ENCODE measurements around the gene MKLN1. TPM values are rescaled to one million over a fixed set of nuclear protein-coding genes. Genes with fewer than 3 reads are reported as not detected.
"Not testable (repeated sequence)": the region's sequence is repeated elsewhere in the genome, so short reads cannot be mapped to it uniquely, and the experiment has no call there.

The MKLN1 gene
- total RNA-seq, 1 donor from 2014 or later: 46.1 TPM

- intact Hi-C loops (cut with micrococcal nuclease): no loop called here
Observed at GRCh38 chr7:131455546-131455945, 127.9 kb downstream of the MKLN1 start.

DNA sequence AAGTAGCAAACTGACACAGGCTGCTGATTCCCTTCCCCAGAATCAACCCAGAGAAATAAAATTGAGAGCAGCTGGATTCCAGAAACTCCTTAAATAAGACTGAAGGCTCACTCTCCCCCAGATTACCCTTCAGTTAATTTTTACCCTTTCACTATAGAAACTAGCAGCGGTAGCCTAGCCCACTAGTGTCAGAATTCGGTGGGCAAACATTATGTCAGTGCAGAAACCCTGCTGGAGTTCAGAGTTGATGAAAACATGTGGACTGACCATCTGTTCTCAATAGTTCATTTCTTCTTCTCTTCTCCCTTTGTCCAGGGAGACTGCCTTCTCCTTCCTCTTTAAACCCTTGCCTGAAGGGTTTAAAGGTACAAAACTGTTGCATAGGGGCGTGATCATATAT lies 128.7 kb downstream of the MKLN1 start:
- intact Hi-C loops (cut with micrococcal nuclease): no loop called here

GRCh38 chr7:131459256-131459655 lies 131.6 kb downstream of the MKLN1 start:
- intact Hi-C loops (cut with micrococcal nuclease): no loop called here

DNA sequence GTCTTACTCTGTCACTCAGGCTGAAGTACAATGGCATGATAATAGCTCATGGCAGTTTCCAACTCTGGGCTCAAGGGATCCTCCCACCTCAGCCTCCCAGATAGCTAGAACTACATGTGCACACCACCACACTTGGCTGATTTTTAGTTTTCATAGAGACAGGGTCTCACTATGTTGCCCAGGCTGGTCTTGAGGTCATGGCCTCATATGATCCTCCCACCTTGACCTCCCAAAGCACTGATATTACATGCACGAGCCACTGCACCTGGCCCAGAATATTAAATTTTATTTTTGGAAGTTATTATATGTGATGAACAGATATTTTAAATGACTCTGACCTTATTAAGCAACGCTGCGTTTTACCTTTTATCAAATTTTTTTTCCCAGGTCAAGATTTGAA lies 134.4 kb downstream of the MKLN1 start:
- intact Hi-C loops (cut with micrococcal nuclease): no loop called here

- intact Hi-C loops (cut with micrococcal nuclease): not testable (repeated sequence)
Observed at GRCh38 chr7:131462715-131463114, 135.0 kb downstream of the MKLN1 start.

GRCh38 chr7:131466735-131467365 lies 139.2 kb downstream of the MKLN1 start:
- intact Hi-C loops (cut with micrococcal nuclease): no loop called here

GRCh38 chr7:131467788-131468187 lies 140.1 kb downstream of the MKLN1 start:
- intact Hi-C loops (cut with micrococcal nuclease): no loop called here

- intact Hi-C loops (cut with micrococcal nuclease): no loop called here
Observed at GRCh38 chr7:131471250-131472004, 143.8 kb downstream of the MKLN1 start.

GRCh38 chr7:131476740-131477139 lies 149.1 kb downstream of the MKLN1 start:
- intact Hi-C loops (cut with micrococcal nuclease): no loop called here

DNA sequence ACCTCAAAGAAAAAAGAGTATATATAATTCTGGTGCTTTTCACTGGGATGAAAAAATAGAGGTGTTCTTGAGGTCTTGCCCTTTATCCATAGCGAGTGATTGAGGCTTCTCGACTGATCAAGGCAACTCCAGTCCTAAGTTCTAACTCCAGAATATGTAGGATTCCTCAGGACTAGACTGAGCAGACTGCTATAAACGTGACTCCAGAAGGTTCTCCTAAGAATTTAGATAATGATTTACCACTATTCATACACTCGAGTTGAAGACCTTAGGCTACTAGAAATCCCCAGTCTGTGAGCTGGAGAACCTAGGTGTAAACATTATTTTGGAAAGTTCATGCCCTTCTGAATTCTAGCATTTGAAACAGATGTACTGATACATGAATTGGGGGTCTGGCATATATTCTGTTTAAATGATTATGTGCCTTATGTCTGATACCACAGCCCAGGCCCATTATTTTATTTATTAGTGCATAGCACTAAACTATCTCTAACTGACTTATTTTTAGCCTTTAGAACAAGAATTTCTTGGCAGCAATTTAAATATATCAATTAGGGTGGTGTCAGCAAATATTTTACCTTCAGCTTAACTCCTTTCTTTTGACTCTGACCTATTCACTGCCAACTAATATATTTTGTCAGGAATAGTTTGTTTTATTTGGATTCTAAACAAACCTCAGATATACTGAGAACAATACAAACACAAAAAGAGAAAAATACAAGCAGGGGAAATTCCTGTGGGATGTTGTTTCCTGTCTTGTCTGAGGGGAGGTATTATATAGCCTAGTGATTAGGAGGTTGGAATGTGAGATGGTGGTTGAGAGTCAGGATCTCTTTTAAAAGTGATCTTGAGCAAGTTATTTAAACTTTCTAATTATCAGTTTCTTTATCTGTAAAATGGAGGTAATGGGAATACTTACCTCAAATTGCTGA lies 153.0 kb downstream of the MKLN1 start:
- intact Hi-C loops (cut with micrococcal nuclease): loop anchor here (10.0 kb wide), 1 partner anchor 1774 kb away; the partner anchor contains the start of gene EXOC4

DNA sequence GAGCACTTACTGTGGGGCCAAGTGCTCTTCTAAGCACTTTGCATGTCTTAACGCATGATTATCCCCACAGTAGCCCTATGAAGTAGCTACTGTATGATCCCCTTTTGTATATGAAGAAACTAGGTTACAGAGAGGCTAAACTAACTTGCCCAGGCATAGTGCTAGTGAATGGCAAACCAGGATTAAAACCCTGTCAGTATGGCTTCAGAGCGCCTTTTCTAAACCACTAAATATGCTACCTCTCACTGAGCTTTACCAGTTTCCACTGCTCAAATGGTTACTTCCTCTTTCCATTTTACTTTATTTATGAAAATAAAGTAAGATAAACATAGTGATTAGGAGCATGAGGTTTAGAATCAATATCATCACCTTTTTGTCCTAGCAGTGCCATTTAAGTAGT lies 155.1 kb downstream of the MKLN1 start:
- intact Hi-C loops (cut with micrococcal nuclease): loop anchor here (10.0 kb wide), 1 partner anchor 1772 kb away; the partner anchor contains the start of gene EXOC4

GRCh38 chr7:131483586-131483985 lies 155.9 kb downstream of the MKLN1 start:
- intact Hi-C loops (cut with micrococcal nuclease): loop anchor here (10.0 kb wide), 1 partner anchor 1771 kb away; the partner anchor contains the start of gene EXOC4

DNA sequence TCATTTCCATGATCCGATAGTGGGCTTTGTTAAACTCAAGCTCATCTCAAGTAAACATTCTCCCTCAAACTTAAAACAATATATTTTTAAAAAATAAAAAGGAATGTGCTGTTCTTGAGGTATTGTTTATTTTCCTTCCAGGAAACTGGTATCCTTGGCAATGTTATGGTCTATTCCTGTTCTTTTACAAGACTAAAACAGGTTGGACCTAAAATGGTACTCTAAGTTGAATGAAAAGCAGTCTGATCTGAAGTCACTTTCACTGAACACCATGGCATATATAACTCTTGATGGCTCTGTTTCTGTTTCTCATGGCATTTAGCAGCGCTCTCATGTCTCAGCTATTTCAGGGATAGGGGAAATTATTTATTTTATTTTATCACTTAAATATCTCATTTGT lies 158.7 kb downstream of the MKLN1 start:
- intact Hi-C loops (cut with micrococcal nuclease): loop anchor here (10.0 kb wide), 1 partner anchor 1768 kb away; the partner anchor contains the start of gene EXOC4

GRCh38 chr7:131487217-131487616 lies 159.5 kb downstream of the MKLN1 start:
- intact Hi-C loops (cut with micrococcal nuclease): loop anchor here (10.0 kb wide), 1 partner anchor 1768 kb away; the partner anchor contains the start of gene EXOC4

- intact Hi-C loops (cut with micrococcal nuclease): loop anchor here (10.0 kb wide), 1 partner anchor 1766 kb away; the partner anchor contains the start of gene EXOC4
Observed at GRCh38 chr7:131488361-131488760, 160.7 kb downstream of the MKLN1 start.

DNA sequence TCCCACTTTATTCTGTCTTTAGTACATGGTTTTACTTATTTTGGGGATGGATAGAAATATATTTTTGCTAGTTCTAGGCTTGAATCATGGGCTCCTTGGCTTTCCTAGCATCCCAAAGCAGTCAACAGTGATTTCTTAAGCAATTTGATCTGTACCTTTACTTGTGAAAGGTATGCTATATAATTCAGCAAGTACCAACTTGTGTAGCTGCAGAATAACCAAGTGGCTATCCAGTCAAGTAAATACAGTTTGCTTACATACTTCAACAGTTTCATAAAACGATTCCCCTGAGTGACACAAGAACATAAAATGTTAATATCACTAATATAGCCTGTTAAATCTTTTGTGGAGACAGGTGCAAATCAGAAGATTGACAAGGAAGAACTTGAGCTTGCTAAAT lies 161.5 kb downstream of the MKLN1 start:
- intact Hi-C loops (cut with micrococcal nuclease): loop anchor here (10.0 kb wide), 1 partner anchor 1766 kb away; the partner anchor contains the start of gene EXOC4

DNA sequence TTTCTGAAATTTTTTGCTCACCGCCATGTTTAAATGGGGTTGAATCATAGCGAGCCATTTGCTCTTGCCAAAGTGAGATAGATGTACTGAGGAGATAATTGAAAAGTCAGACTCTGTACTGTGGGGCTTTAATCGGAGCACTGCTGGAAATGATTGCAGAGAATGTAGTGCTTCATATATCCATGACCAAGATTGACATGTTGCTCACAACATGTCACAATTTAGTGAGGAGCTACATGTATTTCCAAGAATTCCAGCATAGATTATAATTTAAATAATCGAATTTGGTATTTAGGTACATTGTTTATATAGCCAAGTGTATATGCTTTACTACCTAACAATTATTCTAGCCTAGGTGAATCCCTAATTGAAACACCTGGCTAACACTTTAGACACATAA lies 162.2 kb downstream of the MKLN1 start:
- intact Hi-C loops (cut with micrococcal nuclease): loop anchor here (10.0 kb wide), 1 partner anchor 1765 kb away; the partner anchor contains the start of gene EXOC4

DNA sequence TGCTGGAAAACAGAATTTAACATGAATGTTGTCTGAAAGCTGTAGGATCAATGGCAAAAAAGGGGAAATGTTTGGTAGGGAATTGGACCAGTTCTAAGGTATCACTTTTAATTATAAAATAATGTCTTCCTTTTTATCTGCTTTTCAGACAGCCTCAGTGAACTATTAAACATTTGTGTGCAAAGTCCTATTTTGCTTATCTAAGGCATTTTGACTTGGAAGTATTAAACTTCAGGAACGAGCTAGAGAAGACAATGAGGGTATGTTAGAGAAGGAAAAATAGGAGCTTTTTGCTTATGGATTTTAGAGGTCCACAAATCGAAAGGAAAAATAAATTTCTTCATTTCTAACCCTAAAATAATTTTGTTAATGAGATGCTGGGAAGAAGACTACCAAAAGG lies 165.4 kb downstream of the MKLN1 start:
- intact Hi-C loops (cut with micrococcal nuclease): no loop called here

GRCh38 chr7:131493581-131493980 lies 165.9 kb downstream of the MKLN1 start:
- intact Hi-C loops (cut with micrococcal nuclease): no loop called here

DNA sequence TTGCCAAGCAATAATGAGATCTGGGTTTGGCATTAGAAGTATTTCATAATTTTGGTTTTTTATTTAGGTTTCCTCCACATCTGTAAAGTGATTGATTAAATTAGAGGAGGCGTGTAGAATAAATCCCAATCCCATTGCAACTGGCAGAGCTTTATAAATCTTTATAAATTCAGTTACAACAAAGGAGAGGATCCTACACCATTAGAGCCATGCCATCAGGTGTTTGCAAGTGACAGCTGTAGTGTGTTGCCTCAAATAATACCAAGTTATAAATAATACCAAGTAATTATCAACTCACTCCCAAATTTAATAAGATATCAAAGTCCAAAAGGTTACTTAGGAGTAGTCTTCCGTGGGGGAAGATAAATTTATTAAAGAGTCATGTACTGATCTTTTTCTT lies 166.5 kb downstream of the MKLN1 start:
- intact Hi-C loops (cut with micrococcal nuclease): no loop called here
